DND-41 (cell line): Measurements from ENCODE around the gene JKAMP.

Source experiments
- EZH2 ChIP-seq: IDR thresholded peaks from 3 replicates; pipeline ENCODE4 v1.6.1; 2012; ENCODE audit warnings: borderline replicate concordance, low read depth, mild to moderate bottlenecking, moderate library complexity, low read length, inconsistent platforms; ENCODE audit not compliant: severe bottlenecking
- TF ChIP-seq, protein P1 (sequence below): IDR thresholded peaks from 2 replicates; pipeline ENCODE4 v1.5.1; 2012; ENCODE audit warnings: borderline replicate concordance, low read length, moderate library complexity, mild to moderate bottlenecking; ENCODE audit not compliant: poor library complexity, severe bottlenecking; ENCODE audit errors: extremely low read depth

DNA sequence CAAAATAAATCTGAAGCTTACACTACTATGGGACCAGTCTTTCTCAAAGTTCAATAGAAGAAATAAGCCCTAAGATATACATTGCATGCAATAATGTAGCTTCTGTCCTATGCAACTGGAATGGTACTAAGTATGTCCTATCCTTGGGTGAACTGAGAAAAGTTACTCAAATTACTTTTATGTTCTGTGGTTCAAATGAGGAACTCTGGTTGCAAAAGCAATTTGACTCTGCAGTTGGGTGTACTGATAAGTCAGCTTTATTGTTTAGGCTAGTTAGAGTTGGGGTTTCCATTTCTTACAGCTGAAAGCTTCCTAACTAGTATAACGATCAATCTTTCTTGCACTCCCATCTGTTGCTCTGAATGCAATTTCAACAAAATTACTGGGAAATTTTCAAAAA is 48.3 kb upstream of the JKAMP start:
- TF ChIP-seq, protein P1, sequence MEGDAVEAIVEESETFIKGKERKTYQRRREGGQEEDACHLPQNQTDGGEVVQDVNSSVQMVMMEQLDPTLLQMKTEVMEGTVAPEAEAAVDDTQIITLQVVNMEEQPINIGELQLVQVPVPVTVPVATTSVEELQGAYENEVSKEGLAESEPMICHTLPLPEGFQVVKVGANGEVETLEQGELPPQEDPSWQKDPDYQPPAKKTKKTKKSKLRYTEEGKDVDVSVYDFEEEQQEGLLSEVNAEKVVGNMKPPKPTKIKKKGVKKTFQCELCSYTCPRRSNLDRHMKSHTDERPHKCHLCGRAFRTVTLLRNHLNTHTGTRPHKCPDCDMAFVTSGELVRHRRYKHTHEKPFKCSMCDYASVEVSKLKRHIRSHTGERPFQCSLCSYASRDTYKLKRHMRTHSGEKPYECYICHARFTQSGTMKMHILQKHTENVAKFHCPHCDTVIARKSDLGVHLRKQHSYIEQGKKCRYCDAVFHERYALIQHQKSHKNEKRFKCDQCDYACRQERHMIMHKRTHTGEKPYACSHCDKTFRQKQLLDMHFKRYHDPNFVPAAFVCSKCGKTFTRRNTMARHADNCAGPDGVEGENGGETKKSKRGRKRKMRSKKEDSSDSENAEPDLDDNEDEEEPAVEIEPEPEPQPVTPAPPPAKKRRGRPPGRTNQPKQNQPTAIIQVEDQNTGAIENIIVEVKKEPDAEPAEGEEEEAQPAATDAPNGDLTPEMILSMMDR = no peak
- TF ChIP-seq EZH2 = no peak
